Right lobe of liver (tissue), 6 donors: Measurements from ENCODE around the gene CNIH3. TPM values are rescaled to one million over a fixed set of nuclear protein-coding genes. Genes with fewer than 3 reads are reported as not detected.

Experiments used
- ATAC-seq, 4 donors: fragments of 200-7000 bp; cut with Tn5 transposase; one replicate each; pipeline ENCODE4 v1.9.1; 2020; ENCODE audit warnings: mild to moderate bottlenecking in 4 of 4, moderate library complexity in 4 of 4
- DNase-seq, 3 donors: peaks; one replicate each; pipeline ENCODE4 v3.0.0-alpha.2; 2020
- H3K27ac ChIP-seq, 3 donors: fragments of 200-600 bp; one replicate each; pipeline ENCODE4 v1.8.0; 2022
- H3K27me3 ChIP-seq, 2 donors: fragments of 200-600 bp; one replicate each; pipeline ENCODE4 v1.8.0; 2022
- H3K36me3 ChIP-seq, 4 donors: fragments of 200-600 bp; sonication (generic) in 1 of 4; one replicate each; pipeline versions ENCODE4 v1.5.1 to v1.8.0; 2017 to 2022; ENCODE audit warnings: control low read depth in 1 of 4
- H3K4me1 ChIP-seq, 4 donors: fragments of 200-600 bp; sonication (generic) in 1 of 4; one replicate each; pipeline versions ENCODE4 v1.5.1 to v1.8.0; 2017 to 2022; ENCODE audit warnings: control low read depth in 1 of 4
- H3K4me3 ChIP-seq, 3 donors: fragments of 200-600 bp; one replicate each; pipeline ENCODE4 v1.8.0; 2022
- H3K9me3 ChIP-seq, 4 donors: fragments of 200-600 bp; sonication (generic) in 1 of 4; one replicate each; pipeline versions ENCODE4 v1.5.1 to v1.8.0; 2017 to 2022; ENCODE audit warnings: control low read depth in 1 of 4
- POLR2A ChIP-seq: fragments of 450-650 bp; IDR thresholded peaks from one replicate; pipeline ENCODE4 v1.6.1; 2017; ENCODE audit warnings: antibody characterized with exemption, mild to moderate bottlenecking
- WGBS: methylation state at CpG from one replicate; pipeline ENCODE4 v1.1.6; 2018; ENCODE audit warnings: low coverage, low lambda C conversion rate; ENCODE audit not compliant: insufficient coverage; ENCODE audit errors: missing lambda C conversion rate; 5-methylcytosine and 5-hydroxymethylcytosine counted together
- intact Hi-C, 2 donors: fragments of 100-400 bp; cut with DNase I; formaldehyde crosslinking; loops; one replicate each; pipeline versions ENCODE4 v1.11.2 to v1.14.1; 2022
- total RNA-seq, 6 experiments: library from RNA; depleted of rRNA in 2 of 6; stranded (reverse); fragments of >200 nt in 2 of 6; fragmentation: NEBNext Ultra II Directional in 3 of 6; extraction: Animal tissue kit (Norgen Biotek cat#: 25700) in 3 of 6; gene quantifications; one replicate each; pipeline versions ENCODE4 v1.1.0 to v1.2.4, GENCODE V29; 2016 to 2023
- TF ChIP-seq, protein P1 (sequence below), 4 donors: fragments of 200-600 bp in 3 of 4; fragments of 450-650 bp in 1 of 4; IDR thresholded peaks; one replicate each; pipeline versions ENCODE4 v1.5.1 to v1.8.0; 2016 to 2022; ENCODE audit warnings: antibody characterized with exemption in 4 of 4, mild to moderate bottlenecking in 2 of 4
- donor health status: DM: no; HTN: yes; CAD: no.
- donor health status: DM: no; HTN: no; CAD: no.
- donor health status: DM: no; HTN: no; CAD: no.
- donor health status: DM: no; HTN: yes; CAD: no.
- donor health status: DM: no; HTN: yes; CAD: no.

The CNIH3 gene
- total RNA-seq, 6 experiments from 2014 or later: 0.12 to 1.6 (median 0.55) TPM

DNA sequence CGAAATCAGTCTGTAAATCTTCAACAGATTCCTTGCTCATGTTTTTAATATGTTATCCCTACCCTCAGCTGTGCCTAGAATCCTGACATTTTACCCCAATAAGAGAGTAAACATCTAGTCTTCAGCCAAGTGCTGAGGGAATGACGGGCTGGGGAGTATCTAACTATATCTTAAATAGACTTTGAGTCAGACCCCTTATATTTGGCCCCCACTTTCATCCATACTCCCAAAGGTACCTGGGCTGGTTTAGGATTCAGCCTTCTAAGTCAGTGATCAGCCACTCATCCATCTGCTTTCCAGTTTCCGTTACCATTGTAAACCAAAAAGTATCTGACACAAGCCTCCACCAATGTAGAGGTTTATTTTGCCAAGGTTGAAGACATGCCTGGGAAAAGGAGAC, 36.1 kb upstream of the CNIH3 start:
- Histone ChIP-seq H3K36me3 (no peaks in the 10 kb centered on the region), H3K27me3 (no peaks in the 10 kb centered on the region), H3K9me3 (no peaks in the 10 kb centered on the region), H3K4me1 (no peaks in the 10 kb centered on the region), H3K4me3 (no peak overlapping the region), H3K27ac (no peak overlapping the region)
- WGBS: 70% methylated on average over 3 of the region's 3 CpGs
- ATAC-seq (no peak), DNase-seq (no peak)
- intact Hi-C loops: no loop called here
- TF ChIP-seq, protein P1, sequence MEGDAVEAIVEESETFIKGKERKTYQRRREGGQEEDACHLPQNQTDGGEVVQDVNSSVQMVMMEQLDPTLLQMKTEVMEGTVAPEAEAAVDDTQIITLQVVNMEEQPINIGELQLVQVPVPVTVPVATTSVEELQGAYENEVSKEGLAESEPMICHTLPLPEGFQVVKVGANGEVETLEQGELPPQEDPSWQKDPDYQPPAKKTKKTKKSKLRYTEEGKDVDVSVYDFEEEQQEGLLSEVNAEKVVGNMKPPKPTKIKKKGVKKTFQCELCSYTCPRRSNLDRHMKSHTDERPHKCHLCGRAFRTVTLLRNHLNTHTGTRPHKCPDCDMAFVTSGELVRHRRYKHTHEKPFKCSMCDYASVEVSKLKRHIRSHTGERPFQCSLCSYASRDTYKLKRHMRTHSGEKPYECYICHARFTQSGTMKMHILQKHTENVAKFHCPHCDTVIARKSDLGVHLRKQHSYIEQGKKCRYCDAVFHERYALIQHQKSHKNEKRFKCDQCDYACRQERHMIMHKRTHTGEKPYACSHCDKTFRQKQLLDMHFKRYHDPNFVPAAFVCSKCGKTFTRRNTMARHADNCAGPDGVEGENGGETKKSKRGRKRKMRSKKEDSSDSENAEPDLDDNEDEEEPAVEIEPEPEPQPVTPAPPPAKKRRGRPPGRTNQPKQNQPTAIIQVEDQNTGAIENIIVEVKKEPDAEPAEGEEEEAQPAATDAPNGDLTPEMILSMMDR (IDR thresholded peaks at IDR 0.05): no peak
- no peak for TF ChIP-seq POLR2A

- ATAC-seq: no peak
- Histone ChIP-seq H3K27me3 (no peaks in the 10 kb centered on the region), H3K4me1 (no peaks in the 10 kb centered on the region), H3K36me3 (no peaks in the 10 kb centered on the region), H3K4me3 (no peak overlapping the region), H3K27ac (no peak overlapping the region), H3K9me3 (no peaks in the 10 kb centered on the region)
- DNase-seq: no peak
- intact Hi-C loops: no loop called here
- WGBS: 16% methylated on average over 1 of the region's 1 CpG
- TF ChIP-seq, protein P1 (IDR thresholded peaks at IDR 0.05): no peak
- no peak for TF ChIP-seq POLR2A
Measured at GRCh38 chr1:224582041-224582440, 34.1 kb upstream of the CNIH3 start.

DNA sequence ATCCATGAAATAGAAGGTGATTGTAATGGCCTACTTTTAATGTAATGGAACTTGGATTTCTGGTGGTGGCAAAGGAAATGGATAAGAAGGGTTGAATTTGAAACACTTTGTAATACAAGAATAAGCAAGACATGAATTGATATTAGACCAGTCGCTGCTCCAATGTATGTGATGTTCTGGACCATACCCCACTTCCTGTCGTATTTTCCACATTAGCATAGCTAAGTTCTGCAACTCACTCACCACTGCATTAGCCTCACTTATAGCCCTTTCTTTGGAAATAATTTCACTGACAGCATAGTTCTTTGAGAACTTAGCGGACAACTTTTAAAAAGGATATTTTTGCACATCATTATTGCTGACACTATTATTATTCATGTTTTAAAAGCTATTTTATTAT, 32.3 kb upstream of the CNIH3 start:
- intact Hi-C loops: no loop called here
- TF ChIP-seq, protein P1 (IDR thresholded peaks at IDR 0.05): no peak
- TF ChIP-seq POLR2A: no peak
- no peak overlapping the region for H3K27ac ChIP-seq
- ATAC-seq (no peak), DNase-seq (no peak)
- no peaks in the 10 kb centered on the region for H3K9me3 ChIP-seq
- H3K4me3 ChIP-seq: no peak overlapping the region
- H3K36me3 ChIP-seq: no peaks in the 10 kb centered on the region
- H3K27me3 ChIP-seq: no peaks in the 10 kb centered on the region
- WGBS: 83% methylated on average over 3 of the region's 3 CpGs
- no peaks in the 10 kb centered on the region for H3K4me1 ChIP-seq

- no peak for DNase-seq
- no peak for TF ChIP-seq POLR2A
- TF ChIP-seq, protein P1 (IDR thresholded peaks at IDR 0.05): no peak
- H3K36me3 ChIP-seq: no peaks in the 10 kb centered on the region
- no peaks in the 10 kb centered on the region for H3K4me1 ChIP-seq
- H3K9me3 ChIP-seq: no peaks in the 10 kb centered on the region
- H3K4me3 ChIP-seq: no peak overlapping the region
- H3K27me3 ChIP-seq: no peaks in the 10 kb centered on the region
- intact Hi-C loops: no loop called here
- no peak for ATAC-seq
- H3K27ac ChIP-seq: no peak overlapping the region
- 82% methylated on average over 10 of the region's 10 CpGs for WGBS
Measured at GRCh38 chr1:224585051-224585450, 31.1 kb upstream of the CNIH3 start.

- no peak overlapping the region for H3K27ac ChIP-seq
- 69% methylated on average over 2 of the region's 3 CpGs for WGBS
- intact Hi-C loops: no loop called here
- no peak for TF ChIP-seq POLR2A
- TF ChIP-seq, protein P1 (IDR thresholded peaks at IDR 0.05): no peak
- no peaks in the 10 kb centered on the region for H3K9me3 ChIP-seq
- DNase-seq: no peak
- no peaks in the 10 kb centered on the region for H3K4me1 ChIP-seq
- no peak for ATAC-seq
- no peak overlapping the region for H3K4me3 ChIP-seq
- H3K27me3 ChIP-seq: no peaks in the 10 kb centered on the region
- no peaks in the 10 kb centered on the region for H3K36me3 ChIP-seq
Measured at GRCh38 chr1:224587051-224587450, 29.1 kb upstream of the CNIH3 start.
